Ovary (tissue), 3 donors: Measurements from ENCODE around the gene ADAMTS13.

Experiments used
- POLR2A ChIP-seq: fragments of 450-650 bp; IDR thresholded peaks from one replicate; pipeline ENCODE4 v1.6.1; 2017; ENCODE audit warnings: antibody characterized with exemption, mild to moderate bottlenecking, moderate library complexity
- TF ChIP-seq, protein P1 (sequence below), 3 donors: fragments of 450-650 bp in 2 of 3; fragments of 200-600 bp in 1 of 3; IDR thresholded peaks; one replicate each; pipeline versions ENCODE4 v1.5.1 to v1.8.0; 2016 to 2022; ENCODE audit warnings: antibody characterized with exemption in 3 of 3, mild to moderate bottlenecking in 1 of 3
- donor health status: DM: no; HTN: no; CAD: no.

DNA sequence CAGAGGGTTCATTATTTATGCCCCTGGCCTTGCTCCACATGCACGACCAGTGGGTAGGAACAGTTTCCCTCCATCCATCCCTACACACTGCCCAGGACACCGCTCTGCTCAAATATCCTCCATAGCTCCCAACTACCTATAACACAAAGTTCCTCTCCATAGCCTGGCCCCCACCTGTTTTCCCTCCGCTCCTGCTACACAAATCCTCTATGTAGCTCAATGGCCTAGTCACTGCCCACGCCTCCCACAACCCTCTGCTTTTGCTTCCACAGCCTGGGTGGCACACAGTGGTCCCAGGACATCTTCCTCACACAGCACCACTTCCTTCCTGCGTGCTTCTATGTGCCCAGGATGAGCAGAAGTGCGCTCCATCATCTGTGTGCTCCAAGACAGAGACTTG lies 24.8 kb upstream of the ADAMTS13 start:
- TF ChIP-seq, protein P1, sequence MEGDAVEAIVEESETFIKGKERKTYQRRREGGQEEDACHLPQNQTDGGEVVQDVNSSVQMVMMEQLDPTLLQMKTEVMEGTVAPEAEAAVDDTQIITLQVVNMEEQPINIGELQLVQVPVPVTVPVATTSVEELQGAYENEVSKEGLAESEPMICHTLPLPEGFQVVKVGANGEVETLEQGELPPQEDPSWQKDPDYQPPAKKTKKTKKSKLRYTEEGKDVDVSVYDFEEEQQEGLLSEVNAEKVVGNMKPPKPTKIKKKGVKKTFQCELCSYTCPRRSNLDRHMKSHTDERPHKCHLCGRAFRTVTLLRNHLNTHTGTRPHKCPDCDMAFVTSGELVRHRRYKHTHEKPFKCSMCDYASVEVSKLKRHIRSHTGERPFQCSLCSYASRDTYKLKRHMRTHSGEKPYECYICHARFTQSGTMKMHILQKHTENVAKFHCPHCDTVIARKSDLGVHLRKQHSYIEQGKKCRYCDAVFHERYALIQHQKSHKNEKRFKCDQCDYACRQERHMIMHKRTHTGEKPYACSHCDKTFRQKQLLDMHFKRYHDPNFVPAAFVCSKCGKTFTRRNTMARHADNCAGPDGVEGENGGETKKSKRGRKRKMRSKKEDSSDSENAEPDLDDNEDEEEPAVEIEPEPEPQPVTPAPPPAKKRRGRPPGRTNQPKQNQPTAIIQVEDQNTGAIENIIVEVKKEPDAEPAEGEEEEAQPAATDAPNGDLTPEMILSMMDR (IDR thresholded peaks at IDR 0.05): no peak
- no peak for TF ChIP-seq POLR2A
